Fibroblast of lung (primary cell): Measurements from ENCODE around the gene LRSAM1. TPM values are rescaled to one million over a fixed set of nuclear protein-coding genes. Genes with fewer than 3 reads are reported as not detected.
"Not testable (repeated sequence)": the region's sequence is repeated elsewhere in the genome, so short reads cannot be mapped to it uniquely, and the experiment has no call there.

Experiments
- DNase-seq, 2 donors: peaks; one replicate each; pipeline versions ENCODE4 v3.0.0 to v3.0.0-alpha.2; 2010; ENCODE audit warnings: low read depth in 2 of 2
- H2AFZ ChIP-seq: 2 replicates; pipeline ENCODE4 v1.5.1; 2012; ENCODE audit warnings: low read length, control low read depth, inconsistent platforms
- H3K27ac ChIP-seq: 2 replicates; pipeline ENCODE4 v1.5.1; 2011; ENCODE audit warnings: low read length, control low read depth; ENCODE audit not compliant: insufficient read depth
- H3K27me3 ChIP-seq: 2 replicates; pipeline ENCODE4 v1.5.1; 2011; ENCODE audit warnings: mild to moderate bottlenecking, low read length; ENCODE audit not compliant: control insufficient read depth, insufficient read depth
- H3K36me3 ChIP-seq: 2 replicates; pipeline ENCODE4 v1.5.1; 2011; ENCODE audit warnings: low read length; ENCODE audit not compliant: control insufficient read depth, insufficient read depth
- H3K4me1 ChIP-seq: 2 replicates; pipeline ENCODE4 v1.5.1; 2011; ENCODE audit warnings: low read length; ENCODE audit not compliant: control insufficient read depth, insufficient read depth; ENCODE audit errors: extremely low read depth
- H3K4me2 ChIP-seq: 2 replicates; pipeline ENCODE4 v1.5.1; 2011; ENCODE audit warnings: low read length, control low read depth; ENCODE audit not compliant: insufficient read depth; ENCODE audit errors: extremely low read depth
- H3K4me3 ChIP-seq, 4 experiments: fragments of 200-600 bp in 1 of 4; sonication (generic) in 1 of 4; replicated peaks in 1 of 4; 2 replicates each; pipeline ENCODE4 v1.5.1; 2011 to 2016; ENCODE audit warnings: low read length in 4 of 4, low read depth in 3 of 4, mild to moderate bottlenecking in 3 of 4, control low read depth in 2 of 4, inconsistent platforms in 1 of 4, mixed read lengths in 1 of 4; ENCODE audit not compliant: insufficient read depth in 1 of 4; ENCODE audit errors: control extremely low read depth in 1 of 4
- H3K79me2 ChIP-seq: 2 replicates; pipeline ENCODE4 v1.5.1; 2012; ENCODE audit warnings: mild to moderate bottlenecking, low read length, inconsistent platforms; ENCODE audit not compliant: control insufficient read depth, insufficient read depth
- H3K9ac ChIP-seq: 2 replicates; pipeline ENCODE4 v1.5.1; 2011; ENCODE audit warnings: mild to moderate bottlenecking, low read length, control low read depth; ENCODE audit not compliant: insufficient read depth
- H3K9me3 ChIP-seq: 2 replicates; pipeline ENCODE4 v1.5.1; 2012; ENCODE audit warnings: low read depth, low read length; ENCODE audit not compliant: control insufficient read depth, insufficient read depth
- H4K20me1 ChIP-seq: 2 replicates; pipeline ENCODE4 v1.5.1; 2011; ENCODE audit warnings: low read length; ENCODE audit not compliant: control insufficient read depth, insufficient read depth; ENCODE audit errors: extremely low read depth
- CTCF ChIP-seq, 2 donors: IDR thresholded peaks in 1 of 2; conservative IDR thresholded peaks in 1 of 2; 1 replicate in 1 of 2; 2 replicates in 1 of 2; pipeline ENCODE4 v1.5.1; 2011 to 2012; ENCODE audit warnings: low read length in 2 of 2, control low read depth in 1 of 2, inconsistent platforms in 1 of 2, low read depth in 1 of 2, mild to moderate bottlenecking in 1 of 2
- EZH2 ChIP-seq: IDR thresholded peaks from 2 replicates; pipeline ENCODE4 v1.5.1; 2012; ENCODE audit warnings: low read length, control low read depth, mild to moderate bottlenecking; ENCODE audit errors: missing control alignments
- polyA plus RNA-seq, 2 donors: library from polyadenylated mRNA; depleted of rRNA in 1 of 2; stranded (reverse) in 1 of 2; unstranded in 1 of 2; fragments of >200 nt; gene quantifications; 2 replicates each; pipeline ENCODE4 v1.2.1, GENCODE V29; 2011 to 2012; ENCODE audit warnings: missing spikeins in 1 of 2
- total RNA-seq: library from RNA; depleted of rRNA; stranded (reverse); fragments of >200 nt; gene quantifications from 2 replicates; pipeline ENCODE4 v1.2.1, GENCODE V29; 2014

LRSAM1 gene
- total and polyA plus RNA-seq, 2 donors (not counting 1 experiment from before 2014, with no cell fraction given) = 6.8 to 18.0 TPM

GRCh38 chr9:127463382-127463781 lies 12.1 kb downstream of the LRSAM1 start:
- TF ChIP-seq CTCF (conservative IDR thresholded peaks at IDR 0.05 in 1 of 2, IDR thresholded peaks at IDR 0.05 in 1 of 2; ENCODE audit: low read depth in 1 of 2, low read length in 2 of 2) (no peak), EZH2 (no peak)
- Histone ChIP-seq H3K9ac (no peak overlapping the region), H4K20me1 (no peaks in the 10 kb centered on the region), H3K27me3 (no peaks in the 10 kb centered on the region), H3K4me3 (no peak overlapping the region), H3K79me2 (no peaks in the 10 kb centered on the region), H3K27ac (no peak overlapping the region), H3K4me1 (no peaks in the 10 kb centered on the region), H3K4me2 (no peak overlapping the region), H3K9me3 (no peaks in the 10 kb centered on the region), H2AFZ (no peak overlapping the region), H3K36me3 (peaks cover 14% of the 10 kb centered on the region)
- no peak for DNase-seq

GRCh38 chr9:127463911-127464310 lies 12.6 kb downstream of the LRSAM1 start:
- no peaks in the 10 kb centered on the region for H3K4me1 ChIP-seq
- H3K27me3 ChIP-seq = no peaks in the 10 kb centered on the region
- H3K79me2 ChIP-seq = no peaks in the 10 kb centered on the region
- peaks cover 14% of the 10 kb centered on the region for H3K36me3 ChIP-seq
- no peak overlapping the region for H3K27ac ChIP-seq
- TF ChIP-seq EZH2 (no peak), CTCF (conservative IDR thresholded peaks at IDR 0.05 in 1 of 2, IDR thresholded peaks at IDR 0.05 in 1 of 2; ENCODE audit: low read depth in 1 of 2, low read length in 2 of 2) (no peak)
- DNase-seq = peak; percentile 28 to 79
- no peak overlapping the region for H3K4me2 ChIP-seq
- no peak overlapping the region for H3K9ac ChIP-seq
- no peaks in the 10 kb centered on the region for H3K9me3 ChIP-seq
- H2AFZ ChIP-seq = no peak overlapping the region
- no peaks in the 10 kb centered on the region for H4K20me1 ChIP-seq
- no peak overlapping the region for H3K4me3 ChIP-seq

GRCh38 chr9:127466407-127466917 lies 15.2 kb downstream of the LRSAM1 start:
- H3K27ac ChIP-seq, H4K20me1 ChIP-seq, H3K4me3 ChIP-seq, H3K4me1 ChIP-seq, H3K79me2 ChIP-seq, H3K9me3 ChIP-seq, H2AFZ ChIP-seq, H3K27me3 ChIP-seq, H3K4me2 ChIP-seq, DNase-seq, H3K9ac ChIP-seq: not testable (repeated sequence)
- H3K36me3 ChIP-seq = peaks cover 12% of the 10 kb centered on the region
